ENCODE data around the gene ATG10.
"Not testable (repeated sequence)": the region's sequence is repeated elsewhere in the genome, so short reads cannot be mapped to it uniquely, and the experiment has no call there.

ATG10 gene

GRCh38 chr5:81980160-81980559 lies 8.3 kb downstream of the ATG10 start:
- in situ Hi-C loops (cut with MboI; ENCODE audit: low pct_unique_long_range_greater_than_20kb, low sequenced_read_pairs), result no loop called here
- no peak for DNase-seq

- DNase-seq, result no peak
- in situ Hi-C loops (cut with MboI; ENCODE audit: low pct_unique_long_range_greater_than_20kb, low sequenced_read_pairs), result no loop called here
Observed at GRCh38 chr5:81980598-81981260, 8.9 kb downstream of the ATG10 start.

- DNase-seq; in situ Hi-C loops (cut with MboI; ENCODE audit: low pct_unique_long_range_greater_than_20kb, low sequenced_read_pairs): not testable (repeated sequence)
Observed at GRCh38 chr5:81982172-81982685, 10.4 kb downstream of the ATG10 start.

GRCh38 chr5:81983148-81983547 lies 11.3 kb downstream of the ATG10 start:
- in situ Hi-C loops (cut with MboI; ENCODE audit: low pct_unique_long_range_greater_than_20kb, low sequenced_read_pairs); DNase-seq: not testable (repeated sequence)

- in situ Hi-C loops (cut with MboI; ENCODE audit: low pct_unique_long_range_greater_than_20kb, low sequenced_read_pairs); DNase-seq: not testable (repeated sequence)
Observed at GRCh38 chr5:81983563-81983962, 11.7 kb downstream of the ATG10 start.

- no peak for DNase-seq
- in situ Hi-C loops (cut with MboI; ENCODE audit: low pct_unique_long_range_greater_than_20kb, low sequenced_read_pairs), result no loop called here
Observed at GRCh38 chr5:81986126-81986525, 14.3 kb downstream of the ATG10 start.

- in situ Hi-C loops (cut with MboI; ENCODE audit: low pct_unique_long_range_greater_than_20kb, low sequenced_read_pairs), result no loop called here
Observed at GRCh38 chr5:81989204-81989603, 17.4 kb downstream of the ATG10 start.

GRCh38 chr5:81994679-81995078 lies 22.9 kb downstream of the ATG10 start:
- in situ Hi-C loops (cut with MboI; ENCODE audit: low pct_unique_long_range_greater_than_20kb, low sequenced_read_pairs), result no loop called here
- no peak for DNase-seq

More at GRCh38 chr5:81989204-81989603, 17.4 kb downstream of the ATG10 start:
- DNase-seq, result no peak

- DNase-seq, result no peak
- in situ Hi-C loops (cut with MboI; ENCODE audit: low pct_unique_long_range_greater_than_20kb, low sequenced_read_pairs), result no loop called here
Observed at GRCh38 chr5:81995407-81995806, 23.6 kb downstream of the ATG10 start.

GRCh38 chr5:82004511-82004910 lies 32.7 kb downstream of the ATG10 start:
- no peak for DNase-seq
- in situ Hi-C loops (cut with MboI; ENCODE audit: low pct_unique_long_range_greater_than_20kb, low sequenced_read_pairs), result no loop called here

- in situ Hi-C loops (cut with MboI; ENCODE audit: low pct_unique_long_range_greater_than_20kb, low sequenced_read_pairs); DNase-seq: not testable (repeated sequence)
Observed at GRCh38 chr5:82009869-82010268, 38.0 kb downstream of the ATG10 start.

GRCh38 chr5:82010696-82011095 lies 38.9 kb downstream of the ATG10 start:
- no peak for DNase-seq
- in situ Hi-C loops (cut with MboI; ENCODE audit: low pct_unique_long_range_greater_than_20kb, low sequenced_read_pairs), result no loop called here

GRCh38 chr5:82011761-82012160 lies 39.9 kb downstream of the ATG10 start:
- in situ Hi-C loops (cut with MboI; ENCODE audit: low pct_unique_long_range_greater_than_20kb, low sequenced_read_pairs), result no loop called here
- DNase-seq, result no peak

- DNase-seq; in situ Hi-C loops (cut with MboI; ENCODE audit: low pct_unique_long_range_greater_than_20kb, low sequenced_read_pairs): not testable (repeated sequence)
Observed at GRCh38 chr5:82014644-82015043, 42.8 kb downstream of the ATG10 start.

GRCh38 chr5:82018462-82018861 lies 46.6 kb downstream of the ATG10 start:
- DNase-seq, result peak; percentile 88
- in situ Hi-C loops (cut with MboI; ENCODE audit: low pct_unique_long_range_greater_than_20kb, low sequenced_read_pairs), result no loop called here

GRCh38 chr5:82019342-82020138 lies 47.7 kb downstream of the ATG10 start:
- peak; percentile 76 for DNase-seq
- in situ Hi-C loops (cut with MboI; ENCODE audit: low pct_unique_long_range_greater_than_20kb, low sequenced_read_pairs), result no loop called here

- DNase-seq, result no peak
- in situ Hi-C loops (cut with MboI; ENCODE audit: low pct_unique_long_range_greater_than_20kb, low sequenced_read_pairs), result no loop called here
Observed at GRCh38 chr5:82022499-82022898, 50.7 kb downstream of the ATG10 start.

GRCh38 chr5:82023644-82024043 lies 51.8 kb downstream of the ATG10 start:
- in situ Hi-C loops (cut with MboI; ENCODE audit: low pct_unique_long_range_greater_than_20kb, low sequenced_read_pairs), result no loop called here
- DNase-seq, result no peak

- in situ Hi-C loops (cut with MboI; ENCODE audit: low pct_unique_long_range_greater_than_20kb, low sequenced_read_pairs), result no loop called here
- no peak for DNase-seq
Observed at GRCh38 chr5:82031220-82032119, 59.6 kb downstream of the ATG10 start.

Data from KBM-7 (cell line).